HG02885 (cell line): ENCODE data around the gene HSPBP1.
A peak's percentile ranks its signal among the peaks of the same experiment; 100 is the strongest.
"Not testable (repeated sequence)": the region's sequence is repeated elsewhere in the genome, so short reads cannot be mapped to it uniquely, and the experiment has no call there.

Experiments
- ATAC-seq: cut with Tn5 transposase; IDR thresholded peaks from one replicate; pipeline ENCODE4 v1.9.1; 2021; ENCODE audit warnings: mild to moderate bottlenecking; ENCODE audit not compliant: unreplicated experiment, poor library complexity

Gene HSPBP1, protein sequence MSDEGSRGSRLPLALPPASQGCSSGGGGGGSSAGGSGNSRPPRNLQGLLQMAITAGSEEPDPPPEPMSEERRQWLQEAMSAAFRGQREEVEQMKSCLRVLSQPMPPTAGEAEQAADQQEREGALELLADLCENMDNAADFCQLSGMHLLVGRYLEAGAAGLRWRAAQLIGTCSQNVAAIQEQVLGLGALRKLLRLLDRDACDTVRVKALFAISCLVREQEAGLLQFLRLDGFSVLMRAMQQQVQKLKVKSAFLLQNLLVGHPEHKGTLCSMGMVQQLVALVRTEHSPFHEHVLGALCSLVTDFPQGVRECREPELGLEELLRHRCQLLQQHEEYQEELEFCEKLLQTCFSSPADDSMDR

DNA sequence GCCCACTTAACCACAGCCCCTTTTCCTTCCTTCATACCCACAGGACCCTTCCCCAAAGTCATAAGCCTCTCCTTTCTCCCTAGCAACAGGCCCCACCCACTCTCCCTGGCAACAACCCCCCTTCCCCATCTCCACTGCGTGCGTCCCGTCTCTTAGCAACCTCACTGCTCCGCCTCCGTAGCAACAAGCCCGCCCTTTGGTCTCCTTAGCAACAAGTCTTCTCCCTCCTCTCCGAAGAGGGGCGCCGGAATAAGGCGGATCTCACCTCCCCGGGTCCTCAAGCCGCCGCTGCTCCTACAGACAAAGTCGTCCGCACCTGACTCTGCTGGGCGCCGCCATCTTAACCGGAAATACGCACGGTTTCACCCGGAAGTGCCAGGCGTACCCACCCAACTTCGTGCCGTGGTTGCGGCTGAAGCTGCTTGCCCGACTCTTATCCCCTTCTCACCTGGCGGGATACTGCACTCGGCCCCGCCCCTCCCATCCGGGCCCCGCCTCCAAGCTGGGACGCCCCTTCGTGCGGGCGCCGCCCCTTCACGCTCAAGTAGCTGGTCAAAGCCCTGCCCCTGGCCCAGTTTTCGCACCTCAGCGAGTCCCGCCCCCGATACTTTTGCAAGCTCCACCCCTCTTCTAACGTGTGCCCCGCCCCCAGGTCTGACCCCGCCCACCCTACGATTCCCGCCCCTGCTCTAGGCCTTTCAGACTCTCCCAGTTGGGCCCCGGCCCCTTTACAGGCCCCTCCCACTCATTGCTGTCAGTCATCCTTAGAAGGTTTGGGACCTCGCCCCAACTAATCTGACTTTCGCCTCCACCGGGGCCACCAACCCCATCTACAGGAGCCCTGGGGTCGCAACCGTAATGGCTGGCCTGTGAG is at the start of gene HSPBP1:
Gene HSPBP1 (minus strand): TSS at position 341 of the 874 bp plus-strand sequence. CDS start 502 bp downstream, outside the sequence.
- peak; percentile 82 for ATAC-seq

DNA sequence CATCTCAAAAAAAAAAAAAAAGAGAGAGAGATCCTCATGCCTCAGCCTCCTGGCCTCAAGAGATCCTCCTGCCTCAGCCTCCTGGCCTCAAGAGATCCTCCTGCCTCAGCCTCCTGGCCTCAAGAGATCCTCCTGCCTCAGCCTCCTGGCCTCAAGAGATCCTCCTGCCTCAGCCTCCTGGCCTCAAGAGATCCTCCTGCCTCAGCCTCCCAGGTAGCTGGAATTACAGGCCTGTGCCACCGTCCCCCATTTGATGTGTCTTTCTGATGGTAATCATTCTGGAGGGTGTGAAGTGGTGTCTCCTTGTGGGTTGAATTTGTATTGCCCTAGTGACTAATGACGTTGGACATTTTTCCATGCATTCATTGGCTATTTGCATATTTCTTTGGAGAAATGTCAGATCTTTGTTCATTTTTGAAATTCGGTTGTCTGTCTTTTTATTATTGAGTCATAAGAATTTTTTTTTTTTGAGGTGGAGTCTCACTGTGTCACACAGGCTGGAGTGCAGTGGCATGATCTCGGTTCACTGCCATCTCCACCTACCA is 48.9 kb upstream of the HSPBP1 start:
- not testable (repeated sequence) for ATAC-seq

DNA sequence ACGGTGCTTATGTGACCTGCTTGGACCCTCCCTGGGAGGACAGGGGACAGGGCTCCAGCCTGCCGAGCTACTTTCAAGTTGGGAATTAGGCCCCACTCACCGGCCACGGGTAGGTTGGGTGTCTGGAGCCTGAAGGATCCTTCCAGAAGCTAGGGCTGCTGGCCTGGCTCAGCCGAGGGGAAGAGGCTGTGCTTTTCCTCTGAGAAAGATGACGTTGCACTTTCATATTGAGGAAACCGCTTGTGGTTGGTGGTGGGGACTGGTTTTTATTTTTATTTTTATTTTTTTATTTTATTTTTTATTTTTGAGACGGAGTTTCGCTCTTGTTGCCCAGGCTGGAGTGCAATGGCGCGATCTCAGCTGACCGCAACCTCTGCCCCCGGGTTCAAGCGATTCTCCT is 45.3 kb upstream of the HSPBP1 start, which contains the start of gene TMEM150B:
Gene TMEM150B (minus strand): TSS at position 170 of the 400 bp plus-strand sequence. CDS start 4,305 bp downstream, outside the sequence.
- ATAC-seq = no peak

DNA sequence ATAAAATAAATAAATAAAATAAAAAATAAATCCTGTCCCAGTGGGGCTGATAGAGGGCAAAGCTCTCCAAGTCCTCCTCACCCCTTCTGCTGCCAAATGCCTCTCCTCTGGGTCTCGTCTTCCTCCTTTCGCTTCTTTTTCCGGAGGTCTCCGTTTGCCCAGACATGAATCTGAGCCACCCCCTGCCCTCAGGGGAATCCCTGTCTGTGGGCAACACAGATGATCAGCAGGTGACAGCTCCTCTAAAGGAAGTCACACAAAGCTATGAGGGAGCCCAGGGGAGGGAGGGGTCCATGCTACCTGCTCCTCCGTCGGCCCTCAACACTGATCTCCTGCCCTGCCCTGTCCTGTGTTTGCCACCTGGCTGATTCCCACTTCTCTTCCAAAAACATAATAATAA is 44.8 kb upstream of the HSPBP1 start:
- ATAC-seq = no peak

DNA sequence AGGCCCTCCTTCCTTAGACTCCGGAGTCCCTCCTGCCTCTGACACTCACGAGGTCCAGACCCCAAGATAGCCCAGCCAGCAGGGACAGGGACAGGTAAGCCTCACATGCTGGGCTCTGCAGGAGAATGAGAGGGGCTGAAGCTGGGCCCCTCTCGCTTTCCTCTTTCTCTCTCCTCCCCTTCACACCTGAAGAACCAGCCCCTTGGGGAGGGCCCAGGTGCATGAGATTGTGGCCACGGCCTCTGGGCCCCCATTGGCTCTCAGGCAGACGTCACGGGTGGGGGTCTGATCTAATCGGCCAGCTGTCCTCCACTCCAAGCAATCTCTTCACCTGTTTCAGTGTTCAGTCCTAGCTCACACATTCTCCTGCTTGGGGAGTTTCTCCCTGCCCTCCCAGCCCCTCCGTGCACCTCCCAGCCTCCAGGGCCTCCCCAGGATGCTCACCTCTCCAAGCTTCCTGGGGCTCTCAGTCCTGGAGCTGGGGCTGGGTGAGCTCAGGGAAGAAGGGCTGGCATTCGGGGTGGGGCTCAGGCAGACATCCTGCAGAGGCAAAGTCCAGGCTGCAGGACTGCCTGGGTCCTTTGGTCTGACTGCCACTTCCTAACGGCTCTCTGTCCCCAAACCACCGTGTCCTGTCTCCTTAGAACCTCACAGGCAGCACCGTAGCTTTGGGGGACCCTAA is 42.4 kb upstream of the HSPBP1 start:
- no peak for ATAC-seq

DNA sequence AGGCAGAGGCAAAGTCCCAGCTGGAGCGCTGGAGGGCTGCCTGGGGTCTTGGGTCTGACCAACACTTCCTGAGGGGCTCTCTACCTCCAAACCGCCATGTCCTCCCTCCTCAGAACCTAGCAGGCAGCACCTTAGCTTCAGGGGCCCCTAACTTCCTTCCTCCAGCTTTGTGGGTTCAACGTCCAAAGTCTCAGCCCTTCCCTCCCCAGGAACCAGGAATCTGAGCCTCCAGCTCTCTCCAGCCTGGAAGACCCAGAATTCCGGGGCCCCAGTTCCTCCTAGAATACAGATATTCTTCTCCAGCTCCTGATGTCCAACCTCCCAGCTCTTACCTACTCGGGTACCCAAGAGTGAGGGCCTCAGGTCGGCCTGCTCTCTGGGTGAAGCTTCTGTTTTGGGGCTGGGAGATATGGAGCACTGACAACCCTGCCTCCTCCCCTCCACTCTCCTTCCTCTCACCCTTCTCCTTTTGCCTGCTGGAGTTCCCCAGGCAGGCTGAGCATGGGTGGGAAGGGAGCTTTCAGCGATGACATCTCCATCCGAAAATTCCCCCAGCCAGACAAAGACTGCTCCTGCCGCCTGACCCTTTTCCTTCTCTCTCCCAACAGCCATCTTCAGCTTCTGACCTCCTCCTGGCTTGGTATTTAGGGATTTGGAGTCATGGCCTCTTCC is 41.7 kb upstream of the HSPBP1 start:
- no peak for ATAC-seq

DNA sequence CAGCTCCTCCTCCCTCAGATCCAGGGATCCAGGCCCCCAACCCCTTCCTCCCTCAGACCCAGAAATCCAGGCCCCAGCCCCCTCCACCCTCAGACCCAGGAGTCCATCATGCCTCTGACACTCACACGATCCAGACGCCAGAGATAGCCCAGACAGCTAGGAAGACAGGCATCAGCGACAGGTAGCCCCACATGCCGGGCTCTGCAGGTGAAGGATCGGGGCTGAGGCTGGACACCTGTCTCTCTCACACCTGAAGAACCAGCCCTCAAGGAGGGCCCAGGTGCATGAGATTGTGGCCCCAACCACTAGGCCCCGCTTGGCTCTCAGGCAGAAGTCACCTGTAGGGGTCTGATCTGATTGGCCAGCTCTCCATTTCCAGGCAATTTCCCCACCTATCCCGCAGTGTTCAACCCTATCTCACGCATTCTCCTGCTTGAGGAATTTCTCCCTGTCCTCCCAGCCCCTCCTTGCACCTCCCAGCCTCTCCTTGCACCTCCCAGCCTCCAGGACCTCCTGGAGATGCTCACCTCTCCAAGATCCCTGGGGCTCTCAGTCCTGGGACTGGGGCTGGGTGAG is 41.0 kb upstream of the HSPBP1 start:
- no peak for ATAC-seq

DNA sequence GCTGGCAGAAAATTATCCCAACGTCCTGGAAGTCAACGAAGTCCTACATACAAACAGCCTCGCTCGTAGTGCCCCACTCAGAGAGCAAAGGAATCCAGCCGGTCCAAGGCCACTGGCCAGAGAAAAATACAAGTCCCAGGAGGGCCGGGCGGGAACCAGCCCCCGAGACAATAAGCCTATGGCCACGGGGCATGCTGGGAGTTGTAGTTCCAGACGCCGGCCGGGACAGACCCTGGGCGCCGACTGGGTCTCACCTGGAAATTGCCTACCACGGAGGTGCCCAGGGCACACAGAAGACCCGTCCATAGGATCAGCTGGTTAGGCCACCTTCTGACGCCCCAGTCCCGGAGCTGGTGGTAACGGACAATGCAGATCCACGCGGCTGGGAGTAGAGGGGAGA is 39.9 kb upstream of the HSPBP1 start:
- no peak for ATAC-seq

DNA sequence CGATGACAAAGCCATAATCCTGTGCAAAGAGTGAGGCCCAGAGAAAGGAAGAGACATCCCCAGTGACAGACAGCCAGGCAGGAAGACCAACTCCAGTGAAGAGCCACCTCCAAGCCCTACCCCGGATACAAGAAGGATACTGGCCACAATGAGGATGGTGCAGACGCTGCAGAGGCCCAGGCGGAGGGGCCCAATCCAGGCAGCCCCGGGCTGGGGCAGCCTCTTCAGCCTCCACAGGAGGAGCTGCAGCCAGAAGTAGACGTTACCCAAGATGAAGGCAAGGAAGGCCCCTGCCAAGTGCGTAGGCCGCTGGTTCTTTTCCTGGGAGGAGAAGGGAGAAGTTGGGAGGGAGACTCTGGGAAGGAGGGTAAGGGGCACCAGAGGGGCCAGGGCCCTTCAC is 36.7 kb upstream of the HSPBP1 start:
- no peak for ATAC-seq

DNA sequence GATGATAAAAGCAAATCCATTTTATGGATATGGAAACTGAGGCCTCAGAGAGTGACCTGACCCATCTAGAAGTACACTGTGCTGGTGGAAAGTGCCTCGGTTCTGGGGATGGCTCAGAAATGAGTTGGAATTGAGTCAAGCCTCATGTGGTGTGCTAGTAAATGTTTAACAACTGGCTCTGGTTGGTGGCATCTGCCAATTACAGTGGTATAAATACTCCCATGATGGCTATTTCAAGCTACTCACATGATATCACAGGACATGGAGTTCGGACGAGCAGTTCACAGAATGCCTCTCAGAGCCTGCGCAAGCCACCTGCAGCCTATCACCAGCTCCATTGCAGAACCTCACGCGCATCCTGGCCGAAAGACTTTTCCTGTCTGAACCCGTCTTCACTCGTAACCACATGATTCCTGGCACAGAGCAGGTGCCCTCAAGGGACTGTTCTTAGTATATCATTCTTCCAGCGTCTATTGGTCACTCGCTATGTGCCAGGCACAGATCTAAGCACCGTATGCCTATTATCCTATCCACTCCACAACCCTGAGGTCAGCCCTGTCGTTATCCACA is 36.1 kb upstream of the HSPBP1 start:
- no peak for ATAC-seq

DNA sequence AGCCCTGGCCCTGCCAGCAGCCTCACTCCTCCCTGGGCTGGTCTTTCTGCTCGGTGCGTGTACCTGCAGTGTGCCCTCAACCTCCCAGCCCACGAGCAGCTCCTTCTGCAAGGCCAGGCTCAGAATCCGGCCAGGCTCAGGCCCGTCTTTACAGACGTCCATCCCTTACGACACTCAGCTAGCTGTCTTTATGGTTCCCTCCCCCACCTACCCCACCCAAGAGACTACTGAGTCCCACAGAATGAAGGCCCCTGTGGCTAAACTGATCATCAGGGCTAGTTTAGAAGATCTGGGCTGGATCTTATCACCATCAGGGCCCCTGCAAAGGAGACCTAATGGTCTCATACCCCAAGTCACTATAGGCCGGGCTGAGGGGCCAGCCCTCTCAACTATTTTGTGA is 34.5 kb upstream of the HSPBP1 start:
- no peak for ATAC-seq

DNA sequence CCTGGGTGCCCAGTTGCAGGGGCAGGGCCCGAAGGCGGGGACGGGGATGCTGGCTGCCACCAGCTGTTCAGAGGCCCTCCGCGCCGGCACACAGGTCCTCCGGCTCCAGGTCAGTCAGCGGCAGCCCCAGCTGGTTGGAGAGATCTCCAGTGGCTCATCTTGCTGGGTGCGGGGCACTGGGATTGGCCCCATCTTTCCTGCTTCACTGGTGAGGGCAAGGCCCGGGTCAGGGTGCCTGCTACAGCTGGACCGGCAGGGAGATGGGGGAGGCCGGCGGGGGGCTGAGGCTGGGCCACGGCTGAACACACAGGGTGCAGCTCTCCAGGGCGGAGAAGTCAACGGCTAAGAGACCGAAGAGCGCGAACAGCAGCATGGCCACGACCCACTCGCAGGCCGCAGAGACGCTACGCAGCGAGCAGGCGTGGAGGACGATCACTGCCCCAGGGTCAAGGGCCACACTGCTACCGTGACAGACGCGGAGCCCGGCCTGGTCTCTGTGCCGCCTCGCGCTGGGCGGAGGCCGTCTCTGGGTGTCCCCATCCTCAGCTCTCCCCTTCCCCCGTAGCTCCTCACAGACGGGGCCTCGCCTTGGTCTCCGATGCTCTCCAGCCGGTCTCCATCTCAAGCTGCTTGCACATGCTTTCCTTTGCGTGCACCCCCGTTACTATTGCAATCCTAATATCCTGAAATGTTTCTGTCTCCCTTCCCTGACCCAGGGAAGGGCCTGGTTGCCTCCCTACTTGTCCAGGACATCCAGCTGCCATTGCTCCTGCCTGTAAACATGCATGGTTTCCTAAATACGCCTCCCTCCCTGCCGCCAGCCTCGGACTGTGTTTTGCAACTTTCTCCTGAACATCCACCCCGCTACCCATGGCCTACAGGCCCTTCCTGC is 33.0 kb upstream of the HSPBP1 start:
- ATAC-seq = no peak

DNA sequence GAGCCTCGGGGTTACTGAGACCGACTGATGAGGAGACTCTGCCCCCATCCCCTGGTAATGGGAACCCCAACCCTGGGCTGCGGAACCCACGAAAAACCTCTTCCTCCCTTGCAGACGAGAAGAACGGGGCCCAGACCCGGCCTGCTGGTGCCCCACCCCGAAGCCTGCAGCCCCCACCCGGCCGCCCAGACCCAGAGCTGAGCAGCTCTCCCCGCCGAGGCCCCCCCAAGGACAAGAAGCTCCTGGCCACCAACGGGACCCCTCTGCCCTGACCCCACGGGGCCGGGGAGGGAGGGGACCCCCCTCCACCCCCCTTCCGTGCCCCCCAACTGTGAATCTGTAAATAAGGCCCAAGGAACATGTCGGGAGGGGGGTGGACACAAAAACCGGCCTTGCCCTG is 31.9 kb upstream of the HSPBP1 start:
- no peak for ATAC-seq

DNA sequence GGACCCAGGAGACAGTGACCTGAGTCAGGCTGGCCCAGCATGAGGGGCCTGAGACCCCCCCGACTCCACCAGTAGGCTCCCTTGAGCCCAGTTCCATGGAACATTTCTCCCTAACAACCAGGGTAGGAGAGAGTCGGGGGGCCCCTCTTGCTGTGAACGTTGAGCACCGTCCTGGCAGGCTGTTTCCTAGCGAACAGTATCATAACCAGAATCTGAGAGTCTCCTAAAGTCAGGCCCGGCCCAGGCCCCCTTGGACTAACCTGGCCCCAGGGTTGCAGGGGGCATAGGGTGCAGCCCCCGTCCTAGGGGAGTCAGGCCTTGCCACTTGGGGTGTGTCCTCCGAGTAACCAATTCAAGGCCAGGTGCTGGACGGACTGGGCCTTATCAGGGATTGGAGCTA is 31.5 kb upstream of the HSPBP1 start:
- no peak for ATAC-seq

DNA sequence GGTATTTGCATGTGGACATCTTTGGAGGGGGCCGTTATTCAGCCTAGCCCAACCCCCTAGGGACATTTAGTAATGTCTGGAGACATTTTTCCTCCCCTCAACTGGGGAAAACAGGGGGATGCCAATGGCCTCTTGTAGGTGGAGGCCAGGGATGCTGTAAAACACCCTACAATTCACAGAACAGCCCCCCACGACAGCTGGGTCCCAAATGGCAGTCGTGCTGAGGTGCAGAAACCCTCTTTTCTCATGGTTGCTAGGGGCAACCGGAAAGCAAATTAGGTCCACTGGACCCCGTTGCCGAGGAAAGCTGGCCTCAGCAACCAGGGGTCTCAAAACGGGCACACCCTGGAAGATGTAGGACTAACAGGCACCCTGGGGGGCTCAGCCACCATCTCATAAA is 30.6 kb upstream of the HSPBP1 start:
- no peak for ATAC-seq

DNA sequence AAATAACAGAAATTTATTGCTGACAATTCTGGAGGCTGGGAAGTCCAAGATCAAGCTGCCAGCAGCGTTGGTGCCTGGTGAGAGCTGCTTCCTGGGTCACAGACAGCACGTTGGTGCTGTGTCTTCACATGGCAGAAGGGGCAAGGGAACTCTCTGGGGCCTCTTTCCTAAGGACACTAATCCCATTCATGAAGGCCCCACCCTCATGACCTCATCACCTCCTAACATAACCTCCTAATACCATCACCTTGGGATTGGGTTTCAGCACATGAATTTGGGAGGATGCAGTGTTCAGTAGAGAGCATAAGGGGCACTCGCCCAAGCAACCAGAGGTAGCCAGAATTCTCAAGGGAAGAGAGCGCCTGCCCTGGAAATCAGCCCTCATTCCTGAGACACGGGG is 29.5 kb upstream of the HSPBP1 start:
- no peak for ATAC-seq

DNA sequence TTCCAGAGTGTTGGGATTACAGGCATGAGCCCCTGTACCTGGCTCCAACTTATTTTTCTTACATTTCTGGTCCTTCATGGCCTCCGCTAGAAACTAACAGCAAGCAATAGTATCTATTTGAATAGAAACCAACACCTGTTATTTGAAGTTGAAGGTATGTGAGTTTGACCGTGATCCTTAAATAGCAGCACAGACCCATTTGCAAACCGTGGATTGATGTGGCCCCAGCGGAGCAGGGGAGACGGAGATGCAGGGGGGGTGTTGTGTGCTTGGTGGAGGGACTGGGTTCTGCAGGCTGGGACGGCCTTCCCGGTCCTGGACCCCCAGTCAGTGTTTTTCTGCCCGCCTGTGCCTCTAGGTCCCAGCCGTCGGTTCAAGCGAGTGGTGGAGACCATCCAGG is 28.4 kb upstream of the HSPBP1 start:
- ATAC-seq = no peak

DNA sequence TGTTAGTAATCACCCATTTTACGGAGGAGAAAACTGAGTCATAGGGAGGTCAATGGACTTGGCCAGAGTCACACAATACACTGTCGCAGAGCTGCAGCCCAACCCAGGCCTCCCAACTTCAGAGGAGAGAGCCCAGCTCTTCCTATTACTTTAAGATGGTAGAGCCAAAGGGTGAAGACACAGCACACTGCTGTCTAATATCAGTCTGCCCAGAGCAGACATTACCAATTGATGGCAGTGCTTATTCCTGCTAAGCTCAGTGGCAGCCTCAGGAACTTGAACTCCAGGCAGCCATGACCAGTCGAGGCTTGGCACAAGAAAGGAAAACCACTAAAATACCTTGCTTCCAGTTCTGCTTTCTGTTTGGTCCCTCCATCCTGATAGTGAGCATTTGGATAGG is 26.8 kb upstream of the HSPBP1 start:
- no peak for ATAC-seq
